NCI-H345 treated with DMSO at 0.1 percent for 48 hours (cell line): ENCODE data around the gene PPP2R1A.
"Not testable (repeated sequence)": the region's sequence is repeated elsewhere in the genome, so short reads cannot be mapped to it uniquely, and the experiment has no call there.

Source experiments
- DNase-seq: peaks from one replicate; lab custom pipeline; 2025; ENCODE audit not compliant: unreplicated experiment; lab: John Stamatoyannopoulos, UW

The PPP2R1A gene

GRCh38 chr19:52237771-52238400 is 48.0 kb downstream of the PPP2R1A start:
- DNase-seq = peak; percentile 1

GRCh38 chr19:52244021-52244420 is 54.2 kb downstream of the PPP2R1A start:
- no peak for DNase-seq

- DNase-seq = peak; percentile 1
Measured at GRCh38 chr19:52248241-52248640, 58.4 kb downstream of the PPP2R1A start.

- no peak for DNase-seq
Measured at GRCh38 chr19:52258426-52258825, 68.6 kb downstream of the PPP2R1A start.

- DNase-seq = not testable (repeated sequence)
Measured at GRCh38 chr19:52265556-52265955, 75.7 kb downstream of the PPP2R1A start.

GRCh38 chr19:52269338-52270261 is 79.7 kb downstream of the PPP2R1A start, which contains the start of gene ZNF766:
Gene ZNF766 (plus strand): TSS chr19:52269587. CDS start chr19:52269614, 27 bp downstream.
- peak; percentile 69 for DNase-seq

GRCh38 chr19:52270266-52270885 is 80.5 kb downstream of the PPP2R1A start:
- DNase-seq = no peak

GRCh38 chr19:52273301-52273700 is 83.4 kb downstream of the PPP2R1A start:
- DNase-seq = no peak

GRCh38 chr19:52274191-52274590 is 84.3 kb downstream of the PPP2R1A start:
- no peak for DNase-seq

- no peak for DNase-seq
Measured at GRCh38 chr19:52275988-52276387, 86.1 kb downstream of the PPP2R1A start.

GRCh38 chr19:52277471-52277870 is 87.6 kb downstream of the PPP2R1A start:
- no peak for DNase-seq
